HepG2 (cell line): ENCODE results near the gene SCYGR6. TPM values are rescaled to one million over a fixed set of nuclear protein-coding genes. Genes with fewer than 3 reads are reported as not detected.
A peak's percentile ranks its signal among the peaks of the same experiment; 100 is the strongest.

ENCODE experiments used
- ATM ChIP-seq: fragments of 450-650 bp; IDR thresholded peaks from 2 replicates; pipeline ENCODE4 v1.7.1; 2017; ENCODE audit warnings: mild to moderate bottlenecking, borderline replicate concordance
- CCAR2 ChIP-seq: fragments of 200-400 bp; formaldehyde crosslinking; optimal IDR thresholded peaks from 2 replicates; pipeline ENCODE3; 2018; ENCODE audit warnings: low read depth, mild to moderate bottlenecking, low read length, moderate library complexity
- DR1 ChIP-seq: sonication (generic); formaldehyde crosslinking; IDR thresholded peaks from 2 replicates; pipeline ENCODE4 v1.8.0; 2021; ENCODE audit warnings: mild to moderate bottlenecking, missing genetic modification reagents, inconsistent platforms
- ELK4 ChIP-seq: sonication (generic); formaldehyde crosslinking; IDR thresholded peaks from 2 replicates; pipeline ENCODE4 v1.9.0; 2021; ENCODE audit warnings: missing genetic modification reagents, borderline replicate concordance
- HNF1A ChIP-seq, 2 experiments: sonication (generic) in 1 of 2; formaldehyde crosslinking in 1 of 2; IDR thresholded peaks; 2 replicates each; pipeline versions ENCODE4 v1.4.0 to v1.6.1; 2016 to 2020; ENCODE audit warnings: borderline replicate concordance in 1 of 2, low read depth in 1 of 2, mild to moderate bottlenecking in 1 of 2, missing genetic modification reagents in 1 of 2
- MBD4 ChIP-seq: IDR thresholded peaks from 2 replicates; pipeline ENCODE4 v1.6.1; 2012; ENCODE audit warnings: low read length, inconsistent platforms, borderline replicate concordance
- NFYC ChIP-seq: IDR thresholded peaks from 2 replicates; pipeline ENCODE4 v1.6.1; 2016; ENCODE audit warnings: missing genetic modification reagents, missing compliant biosample characterization
- PRMT3 ChIP-seq: sonication (generic); formaldehyde crosslinking; IDR thresholded peaks from 2 replicates; pipeline ENCODE4 v1.8.1; 2022; ENCODE audit warnings: low read depth, mild to moderate bottlenecking, moderate library complexity, missing genetic modification reagents, borderline replicate concordance
- SNAPC5 ChIP-seq: sonication (generic); formaldehyde crosslinking; IDR thresholded peaks from 2 replicates; pipeline ENCODE4 v1.8.1; 2023; ENCODE audit warnings: mild to moderate bottlenecking, missing genetic modification reagents, borderline replicate concordance
- TBX3 ChIP-seq: fragments of 450-650 bp; IDR thresholded peaks from 2 replicates; pipeline ENCODE4 v1.6.1; 2017; ENCODE audit warnings: antibody characterized with exemption, mild to moderate bottlenecking, inconsistent platforms, borderline replicate concordance
- TEF ChIP-seq: sonication (generic); formaldehyde crosslinking; IDR thresholded peaks from 2 replicates; pipeline ENCODE4 v1.5.0; 2020; ENCODE audit warnings: missing genetic modification reagents
- ZBTB2 ChIP-seq: sonication (generic); formaldehyde crosslinking; IDR thresholded peaks from 2 replicates; pipeline ENCODE4 v1.8.0; 2022; ENCODE audit warnings: low read depth, missing genetic modification reagents
- ZFP36L1 ChIP-seq: sonication (generic); formaldehyde crosslinking; IDR thresholded peaks from 2 replicates; pipeline ENCODE4 v1.8.0; 2022; ENCODE audit warnings: mild to moderate bottlenecking, missing genetic modification reagents, moderate library complexity
- ZFP37 ChIP-seq: sonication (generic); formaldehyde crosslinking; IDR thresholded peaks from 2 replicates; pipeline ENCODE4 v1.4.0; 2020; ENCODE audit warnings: missing genetic modification reagents, borderline replicate concordance
- ZFYVE20 ChIP-seq: sonication (generic); formaldehyde crosslinking; IDR thresholded peaks from 2 replicates; pipeline ENCODE4 v1.8.0; 2023; ENCODE audit warnings: low read depth, mild to moderate bottlenecking, moderate library complexity, missing genetic modification reagents, borderline replicate concordance
- ZNF253 ChIP-seq: sonication (generic); formaldehyde crosslinking; IDR thresholded peaks from 2 replicates; pipeline ENCODE4 v1.8.0; 2022; ENCODE audit warnings: mild to moderate bottlenecking, missing genetic modification reagents, borderline replicate concordance
- ZNF337 ChIP-seq: sonication (generic); formaldehyde crosslinking; IDR thresholded peaks from 2 replicates; pipeline ENCODE4 v1.5.1; 2020; ENCODE audit warnings: missing genetic modification reagents, low read depth, mild to moderate bottlenecking, borderline replicate concordance
- ZNF382 ChIP-seq: sonication (generic); formaldehyde crosslinking; IDR thresholded peaks from 2 replicates; pipeline ENCODE4 v1.5.0; 2020; ENCODE audit warnings: missing genetic modification reagents, mild to moderate bottlenecking, borderline replicate concordance
- ZNF530 ChIP-seq: sonication (generic); formaldehyde crosslinking; IDR thresholded peaks from 2 replicates; pipeline ENCODE4 v1.5.0; 2020; ENCODE audit warnings: low read depth, mild to moderate bottlenecking, missing genetic modification reagents
- ZNF576 ChIP-seq: sonication (generic); formaldehyde crosslinking; IDR thresholded peaks from 2 replicates; pipeline ENCODE4 v1.4.0; 2020; ENCODE audit warnings: mild to moderate bottlenecking, missing genetic modification reagents
- ZSCAN31 ChIP-seq: sonication (generic); formaldehyde crosslinking; IDR thresholded peaks from 2 replicates; pipeline ENCODE4 v1.5.0; 2020; ENCODE audit warnings: low read depth, mild to moderate bottlenecking, missing genetic modification reagents
- polyA plus RNA-seq, 8 experiments: library from polyadenylated mRNA; depleted of rRNA in 3 of 8; stranded (reverse) in 7 of 8; unstranded in 1 of 8; fragments of >200 nt; fragmentation: Illumina TruSeq in 4 of 8; extraction: Trizol in 4 of 8; gene quantifications; 2 replicates each; pipeline versions ENCODE4 v1.2.1 to v1.2.3, GENCODE V29; 2011 to 2016; ENCODE audit warnings: low read depth in 4 of 8, missing spikeins in 1 of 8, mixed read lengths in 1 of 8; ENCODE audit not compliant: insufficient read depth in 1 of 8
- total RNA-seq, 5 experiments: library from RNA; depleted of rRNA; stranded (reverse); fragments of >200 nt; fragmentation: Illumina TruSeq; extraction: Trizol; gene quantifications; 2 replicates each; pipeline ENCODE4 v1.2.3, GENCODE V29; 2016; ENCODE audit warnings: low read depth in 1 of 5

Gene SCYGR6
- total and polyA plus RNA-seq, 2 of the 13 experiments (the other 11 are each of a cell fraction or from before 2014, with no cell fraction given), result not detected

- TF ChIP-seq HNF1A (IDR thresholded peaks at IDR 0.05; ENCODE audit: low read depth) (no peak), HNF1A (CRISPR knock-in tag; IDR thresholded peaks at IDR 0.05; ENCODE audit: borderline replicate concordance) (peak; percentile 36; the same call in 1 of the 2 replicates), ZFYVE20 (CRISPR knock-in tag) (no peak), ZNF576 (CRISPR knock-in tag) (no peak), ZNF253 (CRISPR knock-in tag) (no peak), ZNF530 (no peak), PRMT3 (CRISPR knock-in tag) (no peak), MBD4 (no peak), CCAR2 (no peak), SNAPC5 (CRISPR knock-in tag) (0 out of 2 replicates have a peak, but pooled peaks have one; percentile 61), TBX3 (no peak), NFYC (no peak), ATM (no peak), ZFP36L1 (CRISPR knock-in tag) (no peak), ZNF337 (CRISPR knock-in tag) (no peak), ZNF382 (no peak), ELK4 (no peak), TEF (CRISPR knock-in tag) (no peak), DR1 (CRISPR knock-in tag) (no peak), ZSCAN31 (CRISPR knock-in tag) (no peak; the same call in 1 of the 2 replicates), ZBTB2 (no peak), ZFP37 (no peak)
These were observed 41.9 kb upstream of the SCYGR6 start (continued) for GRCh38 chr2:227766373-227766883.
